Myometrial cell (primary cell): ENCODE data around the gene KSR2. TPM values are rescaled to one million over a fixed set of nuclear protein-coding genes. Genes with fewer than 3 reads are reported as not detected.

Experiments
- total RNA-seq: library from RNA; depleted of rRNA; stranded (reverse); fragments of >200 nt; gene quantifications from 2 replicates; pipeline ENCODE4 v1.2.3, GENCODE V29; 2015

The KSR2 gene
- not detected in 2 replicates for total RNA-seq

DNA sequence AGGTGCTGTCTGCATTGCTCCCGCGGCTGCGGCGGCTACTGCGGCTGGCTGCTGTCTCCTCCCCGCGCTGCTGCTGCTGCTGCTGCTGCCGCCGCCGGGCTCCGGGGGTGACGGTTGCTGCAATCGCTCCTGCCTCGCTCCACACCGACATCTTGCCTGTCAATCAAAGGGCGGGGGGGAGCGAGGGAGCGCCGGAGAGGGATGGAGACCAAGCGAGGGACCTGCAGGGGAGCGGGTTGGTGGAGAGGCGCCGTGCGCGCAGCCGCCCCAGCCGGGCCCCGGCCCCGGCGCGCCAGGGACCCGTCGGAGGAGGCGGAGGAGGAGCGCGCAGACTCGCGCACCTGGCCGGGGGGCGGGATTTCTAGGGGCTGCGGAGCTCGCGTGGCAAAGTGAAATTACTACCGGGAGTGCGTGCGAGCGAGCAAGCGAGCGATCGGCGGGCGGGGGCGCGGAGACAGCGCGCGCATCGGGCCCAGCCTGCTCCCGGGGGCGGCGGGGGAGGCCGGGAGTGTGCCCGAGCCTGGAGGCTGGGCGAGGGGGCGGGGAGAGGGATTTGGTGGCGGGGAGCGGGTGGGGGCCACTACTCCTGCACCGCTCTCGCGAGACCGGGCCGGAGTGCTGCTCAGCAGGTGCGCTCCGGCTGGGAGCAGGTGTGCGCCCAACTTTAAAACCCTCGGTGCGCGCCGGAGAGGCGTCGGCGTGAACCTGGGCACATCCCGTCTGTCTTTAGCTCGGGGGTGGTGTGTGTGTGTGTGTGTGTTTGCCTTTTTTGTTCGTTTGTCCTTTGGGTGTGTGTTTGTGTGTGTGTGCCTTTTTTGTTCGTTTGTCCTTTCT, at the start of gene KSR2:
Gene KSR2, minus strand, starts transcription at position 165 of the 834 bp plus-strand sequence. CDS start 735 bp downstream, outside the sequence.

DNA sequence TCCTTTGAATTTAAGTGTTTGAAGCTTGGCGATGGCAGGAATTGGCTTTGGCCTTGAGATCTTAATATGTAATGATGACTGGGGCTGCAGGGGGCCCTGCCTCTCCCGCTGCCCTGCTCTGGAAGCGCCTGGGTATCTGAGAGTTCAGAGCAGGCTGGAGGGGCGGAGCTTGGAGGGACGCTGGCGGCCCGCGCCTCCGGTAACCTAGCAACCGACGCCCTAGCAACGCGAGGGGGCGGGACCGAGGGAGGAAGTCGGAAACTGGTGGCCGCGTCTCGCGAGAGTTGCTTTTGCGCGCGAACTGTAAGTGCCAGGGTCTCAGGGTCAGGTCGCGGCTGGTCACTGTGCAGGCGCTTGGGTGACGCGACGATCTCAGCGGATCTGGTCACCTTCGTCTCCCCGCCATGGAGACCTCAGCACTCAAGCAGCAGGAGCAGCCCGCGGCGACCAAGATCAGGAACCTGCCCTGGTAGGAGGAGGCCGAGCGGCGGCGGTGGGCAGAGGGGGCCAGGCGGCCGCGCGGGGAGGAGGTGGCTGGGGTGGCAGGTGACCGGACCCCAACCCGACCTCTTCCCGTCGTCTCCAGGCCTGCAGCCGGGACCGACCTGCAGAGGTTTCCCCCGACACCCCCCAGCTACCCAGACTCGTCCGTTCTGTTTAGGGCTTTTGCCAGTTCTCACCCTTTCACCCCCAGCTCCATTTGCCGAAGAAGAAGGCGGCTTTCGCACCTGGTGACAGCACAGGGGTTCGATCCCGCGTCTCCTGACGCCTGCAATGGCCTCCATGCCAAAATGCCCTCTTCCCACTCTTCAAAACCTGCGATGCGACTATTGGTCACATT, 47.9 kb upstream of the KSR2 start, which contains the start of gene RFC5:
Gene RFC5, plus strand, starts transcription at position 280 of the 841 bp plus-strand sequence. Its CDS starts 125 bp downstream, at position 405.

Other genes starting within 250 kb of the KSR2 start
- gene RFC5, start 47.7 kb upstream of the KSR2 start, total RNA-seq = 25.7 and 33.3 TPM in 2 replicates
- 113 and 115 TPM in 2 replicates for gene WSB2, start 92.2 kb upstream of the KSR2 start, total RNA-seq
- 8.6 and 12.4 TPM in 2 replicates for gene VSIG10, start 135.0 kb upstream of the KSR2 start, total RNA-seq
- 251 and 292 TPM in 2 replicates for gene PEBP1, start 167.1 kb upstream of the KSR2 start, total RNA-seq